Neutrophil (primary cell): ENCODE measurements around the gene SH3RF3.

ENCODE experiments used
- H3K27ac ChIP-seq: fragments of 200-600 bp; sonication (generic); 2 replicates; pipeline ENCODE4 v1.5.1; 2016; ENCODE audit warnings: mild to moderate bottlenecking, moderate library complexity
- H3K27me3 ChIP-seq: fragments of 200-600 bp; sonication (generic); 2 replicates; pipeline ENCODE4 v1.6.0; 2016; ENCODE audit warnings: mild to moderate bottlenecking
- H3K36me3 ChIP-seq: fragments of 200-600 bp; sonication (generic); 2 replicates; pipeline ENCODE4 v1.5.1; 2017
- H3K4me1 ChIP-seq, 2 experiments: fragments of 200-600 bp in 1 of 2; sonication (generic) in 1 of 2; 1 replicate in 1 of 2; 2 replicates in 1 of 2; pipeline versions ENCODE4 v1.5.1 to v1.6.1; 2013 to 2016; ENCODE audit warnings: low read depth in 1 of 2, low read length in 1 of 2, mild to moderate bottlenecking in 1 of 2, moderate library complexity in 1 of 2; ENCODE audit not compliant: control insufficient read depth in 1 of 2, insufficient read depth in 1 of 2
- H3K4me3 ChIP-seq, 2 experiments: fragments of 200-600 bp in 1 of 2; sonication (generic) in 1 of 2; 1 replicate in 1 of 2; 2 replicates in 1 of 2; pipeline ENCODE4 v1.5.1; 2013 to 2016; ENCODE audit warnings: low read depth in 1 of 2, low read length in 1 of 2, mild to moderate bottlenecking in 1 of 2, moderate library complexity in 1 of 2
- H3K9me3 ChIP-seq: fragments of 200-600 bp; sonication (generic); 2 replicates; pipeline ENCODE4 v1.5.1; 2016
- CTCF ChIP-seq: fragments of 200-600 bp; sonication (generic); IDR thresholded peaks from 2 replicates; pipeline ENCODE4 v1.5.1; 2016; ENCODE audit warnings: antibody characterized with exemption

SH3RF3 gene

GRCh38 chr2:109143214-109144187 is 14.5 kb downstream of the SH3RF3 start:
- Histone ChIP-seq H3K4me3 (no peak overlapping the region), H3K27ac (no peak overlapping the region), H3K27me3 (no peaks in the 10 kb centered on the region), H3K4me1 (peaks cover 0 to under 1% of the 10 kb centered on the region in 2 experiments), H3K9me3 (no peaks in the 10 kb centered on the region), H3K36me3 (no peaks in the 10 kb centered on the region)
- TF ChIP-seq CTCF = no peak

GRCh38 chr2:109144271-109144670 is 15.3 kb downstream of the SH3RF3 start:
- TF ChIP-seq CTCF = no peak
- Histone ChIP-seq H3K27me3 (no peaks in the 10 kb centered on the region), H3K27ac (no peak overlapping the region), H3K4me1 (no peaks in the 10 kb centered on the region), H3K36me3 (no peaks in the 10 kb centered on the region), H3K4me3 (no peak overlapping the region), H3K9me3 (no peaks in the 10 kb centered on the region)

- no peak for TF ChIP-seq CTCF
- Histone ChIP-seq H3K4me3 (no peak overlapping the region), H3K9me3 (no peaks in the 10 kb centered on the region), H3K27ac (no peak overlapping the region), H3K27me3 (no peaks in the 10 kb centered on the region), H3K4me1 (no peaks in the 10 kb centered on the region), H3K36me3 (no peaks in the 10 kb centered on the region)
Observed at GRCh38 chr2:109144721-109145120, 15.7 kb downstream of the SH3RF3 start.

- no peaks in the 10 kb centered on the region for H3K4me1 ChIP-seq
- H3K36me3 ChIP-seq = no peaks in the 10 kb centered on the region
- H3K27ac ChIP-seq = no peak overlapping the region
- H3K4me3 ChIP-seq = no peak overlapping the region
- no peak for TF ChIP-seq CTCF
- H3K27me3 ChIP-seq = no peaks in the 10 kb centered on the region
- H3K9me3 ChIP-seq = no peaks in the 10 kb centered on the region
Observed at GRCh38 chr2:109145286-109145685, 16.3 kb downstream of the SH3RF3 start.

GRCh38 chr2:109147405-109147804 is 18.4 kb downstream of the SH3RF3 start:
- Histone ChIP-seq H3K36me3 (no peaks in the 10 kb centered on the region), H3K4me1 (no peaks in the 10 kb centered on the region), H3K27ac (no peak overlapping the region), H3K4me3 (no peak overlapping the region), H3K9me3 (no peaks in the 10 kb centered on the region), H3K27me3 (no peaks in the 10 kb centered on the region)
- TF ChIP-seq CTCF = no peak
